ENCODE results near the gene CACNA1S. TPM values are rescaled to one million over a fixed set of nuclear protein-coding genes. Genes with fewer than 3 reads are reported as not detected.

CACNA1S gene
- total and polyA plus RNA-seq, 12 donors = under 0.01 to 0.09 (median 0.05) TPM; not detected in 7

DNA sequence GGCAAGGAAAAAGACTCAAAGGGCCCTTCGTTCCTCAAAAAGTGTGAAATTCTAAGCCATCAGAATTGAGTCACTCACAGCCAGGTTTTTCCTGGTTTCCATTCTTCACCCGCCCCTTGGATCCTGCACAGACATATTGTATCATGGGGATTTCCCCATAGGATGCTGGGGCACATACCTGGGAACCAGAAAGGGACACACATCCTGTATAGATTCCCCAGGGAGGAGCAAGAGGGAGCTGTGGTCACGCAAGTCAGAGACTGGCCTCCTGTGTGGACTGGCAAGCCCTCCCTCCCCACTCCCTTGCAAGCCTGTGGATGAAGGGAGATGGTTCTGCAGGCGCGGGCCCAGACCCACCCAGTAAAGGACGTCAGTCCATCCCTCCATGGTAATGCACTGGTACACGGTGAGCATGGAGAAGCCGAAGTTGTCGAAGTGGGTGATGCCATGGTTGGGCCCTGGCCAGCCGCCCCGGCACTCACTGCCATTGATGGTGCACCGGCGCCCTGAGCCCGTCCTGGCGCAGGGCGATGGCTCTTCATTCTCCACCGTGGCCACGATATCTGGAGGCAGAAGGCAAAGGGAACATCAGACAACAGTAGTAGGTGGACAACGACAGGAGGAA, 23.2 kb downstream of the CACNA1S start:
- ATAC-seq (no peak), DNase-seq (no peak)
- Histone ChIP-seq H3K4me1 (peaks cover 0 to 5% (median 0%) of the 10 kb centered on the region in 9 donors), H3K4me3 (no peak overlapping the region), H3K9me3 (no peaks in the 10 kb centered on the region), H3K27me3 (peaks cover 0 to 38% (median 5%) of the 10 kb centered on the region in 7 donors), H3K27ac (no peak overlapping the region), H3K36me3 (no peaks in the 10 kb centered on the region)
- TF ChIP-seq, protein P1, sequence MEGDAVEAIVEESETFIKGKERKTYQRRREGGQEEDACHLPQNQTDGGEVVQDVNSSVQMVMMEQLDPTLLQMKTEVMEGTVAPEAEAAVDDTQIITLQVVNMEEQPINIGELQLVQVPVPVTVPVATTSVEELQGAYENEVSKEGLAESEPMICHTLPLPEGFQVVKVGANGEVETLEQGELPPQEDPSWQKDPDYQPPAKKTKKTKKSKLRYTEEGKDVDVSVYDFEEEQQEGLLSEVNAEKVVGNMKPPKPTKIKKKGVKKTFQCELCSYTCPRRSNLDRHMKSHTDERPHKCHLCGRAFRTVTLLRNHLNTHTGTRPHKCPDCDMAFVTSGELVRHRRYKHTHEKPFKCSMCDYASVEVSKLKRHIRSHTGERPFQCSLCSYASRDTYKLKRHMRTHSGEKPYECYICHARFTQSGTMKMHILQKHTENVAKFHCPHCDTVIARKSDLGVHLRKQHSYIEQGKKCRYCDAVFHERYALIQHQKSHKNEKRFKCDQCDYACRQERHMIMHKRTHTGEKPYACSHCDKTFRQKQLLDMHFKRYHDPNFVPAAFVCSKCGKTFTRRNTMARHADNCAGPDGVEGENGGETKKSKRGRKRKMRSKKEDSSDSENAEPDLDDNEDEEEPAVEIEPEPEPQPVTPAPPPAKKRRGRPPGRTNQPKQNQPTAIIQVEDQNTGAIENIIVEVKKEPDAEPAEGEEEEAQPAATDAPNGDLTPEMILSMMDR (IDR thresholded peaks at IDR 0.05) = no peak
- intact Hi-C loops (cut with DNase I) = loop anchor here in 3 of 10 donors (5.0 to 10.0 kb wide), 2 partner anchors 133 to 136 kb away; no protein-coding TSS in a partner anchor
- 90 to 91% methylated on average over 19 of the region's 19 CpGs for WGBS, 2 donors

DNA sequence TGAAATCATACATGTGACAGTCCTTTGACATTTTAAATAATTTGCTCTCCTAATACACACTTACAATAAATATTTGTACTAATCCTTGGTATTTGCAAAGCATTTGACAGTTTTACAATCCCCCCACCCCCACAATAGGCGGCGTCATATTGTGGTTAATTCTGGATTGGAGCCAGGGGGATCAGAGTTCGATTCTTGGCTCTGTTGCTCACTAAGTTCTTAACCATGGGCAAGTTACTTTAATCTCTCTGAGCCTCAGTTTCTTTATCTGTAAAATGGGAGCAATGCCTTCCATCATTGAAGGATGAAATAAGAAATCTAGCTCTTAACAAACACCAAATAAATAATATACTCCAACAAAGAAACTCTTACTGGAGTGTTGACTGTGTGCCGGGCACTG, 23.8 kb downstream of the CACNA1S start:
- H3K4me3 ChIP-seq = no peak overlapping the region
- ATAC-seq (no peak), DNase-seq (no peak)
- no peaks in the 10 kb centered on the region for H3K9me3 ChIP-seq
- WGBS, 2 donors = 82 to 86% methylated on average over 4 of the region's 4 CpGs
- intact Hi-C loops (cut with DNase I) = loop anchor here in 3 of 10 donors (5.0 to 10.0 kb wide), 2 partner anchors 134 to 136 kb away; no protein-coding TSS in a partner anchor
- peaks cover 0 to 40% (median 5%) of the 10 kb centered on the region in 7 donors for H3K27me3 ChIP-seq
- TF ChIP-seq, protein P1 (IDR thresholded peaks at IDR 0.05) = no peak
- no peaks in the 10 kb centered on the region for H3K36me3 ChIP-seq
- no peak overlapping the region for H3K27ac ChIP-seq
- H3K4me1 ChIP-seq = peaks cover 0 to 5% (median 0%) of the 10 kb centered on the region in 9 donors

- peaks cover 0 to 34% (median 5%) of the 10 kb centered on the region in 7 donors for H3K27me3 ChIP-seq
- H3K4me1 ChIP-seq = peaks cover 0 to 5% (median 0%) of the 10 kb centered on the region in 9 donors
- no peak overlapping the region for H3K27ac ChIP-seq
- no peaks in the 10 kb centered on the region for H3K9me3 ChIP-seq
- peak; percentile 17 to 44 for DNase-seq
- WGBS, 2 donors = 79 to 80% methylated on average over 12 of the region's 12 CpGs
- intact Hi-C loops (cut with DNase I) = loop anchor here in 3 of 10 donors (5.0 to 10.0 kb wide), 2 partner anchors 136 to 139 kb away; no protein-coding TSS in a partner anchor
- ATAC-seq = peak; percentile 49 to 76 (median 63)
- H3K4me3 ChIP-seq = no peak overlapping the region
- no peaks in the 10 kb centered on the region for H3K36me3 ChIP-seq
- TF ChIP-seq, protein P1 (IDR thresholded peaks at IDR 0.05) = peak in 8 of 9 donors; percentile 14 to 61 (median 55)
Observed at GRCh38 chr1:201085902-201086735, 26.1 kb downstream of the CACNA1S start.

- Histone ChIP-seq H3K9me3 (no peaks in the 10 kb centered on the region), H3K27me3 (peaks cover 0 to 31% (median 5%) of the 10 kb centered on the region in 7 donors), H3K36me3 (no peaks in the 10 kb centered on the region), H3K4me3 (no peak overlapping the region), H3K27ac (no peak overlapping the region), H3K4me1 (peaks cover 0 to 5% (median 0%) of the 10 kb centered on the region in 9 donors)
- intact Hi-C loops (cut with DNase I) = loop anchor here in 1 of 10 donors (10.0 kb wide), 1 partner anchor 141 kb away; no protein-coding TSS in a partner anchor
- WGBS, 2 donors = 48 to 55% methylated on average over 6 of the region's 6 CpGs
- ATAC-seq = no peak
- DNase-seq = no peak
- TF ChIP-seq, protein P1 (IDR thresholded peaks at IDR 0.05) = no peak
Observed at GRCh38 chr1:201084295-201084694, 27.9 kb downstream of the CACNA1S start.
